Activated naive CD4-positive, alpha-beta T cell treated with anti-CD3 and anti-CD28 coated beads for 36 hours (primary cell): ENCODE measurements around the gene MPO. TPM values are rescaled to one million over a fixed set of nuclear protein-coding genes. Genes with fewer than 3 reads are reported as not detected.

ENCODE experiments used
- CTCF ChIA-PET: fragments of 350-600 bp; sonication (Branson Sonifier 250); formaldehyde crosslinking; loops from one replicate; lab custom pipeline; 2021; ENCODE audit warnings: antibody characterized with exemption; lab: Charles Lee
- DNase-seq: peaks from one replicate; pipeline ENCODE4 v3.0.0-alpha.2; 2020
- H3K27ac Mint-ChIP-seq: one replicate; pipeline ENCODE4 v1.8.0; 2021; ENCODE audit warnings: mild to moderate bottlenecking, mixed read lengths
- H3K27me3 Mint-ChIP-seq: one replicate; pipeline ENCODE4 v1.8.0; 2021; ENCODE audit warnings: low read depth, mixed read lengths
- H3K36me3 Mint-ChIP-seq: one replicate; pipeline ENCODE4 v1.8.0; 2021; ENCODE audit warnings: low read depth, mixed read lengths
- H3K4me1 Mint-ChIP-seq: one replicate; pipeline ENCODE4 v1.8.0; 2021; ENCODE audit warnings: low read depth, mixed read lengths
- H3K4me3 Mint-ChIP-seq: one replicate; pipeline ENCODE4 v1.8.0; 2021; ENCODE audit warnings: mild to moderate bottlenecking, moderate library complexity, mixed read lengths
- H3K9me3 Mint-ChIP-seq: one replicate; pipeline ENCODE4 v1.8.0; 2021; ENCODE audit warnings: mixed read lengths
- intact Hi-C: fragments of 100-400 bp; cut with micrococcal nuclease; formaldehyde crosslinking; loops from one replicate; pipeline ENCODE4 v1.15.1; 2023
- total RNA-seq, 2 experiments: library from RNA; stranded (reverse); gene quantifications; one replicate each; pipeline ENCODE4 v1.2.3, GENCODE V29; 2021

MPO gene
- total RNA-seq, 2 experiments from 2014 or later, result not detected

DNA sequence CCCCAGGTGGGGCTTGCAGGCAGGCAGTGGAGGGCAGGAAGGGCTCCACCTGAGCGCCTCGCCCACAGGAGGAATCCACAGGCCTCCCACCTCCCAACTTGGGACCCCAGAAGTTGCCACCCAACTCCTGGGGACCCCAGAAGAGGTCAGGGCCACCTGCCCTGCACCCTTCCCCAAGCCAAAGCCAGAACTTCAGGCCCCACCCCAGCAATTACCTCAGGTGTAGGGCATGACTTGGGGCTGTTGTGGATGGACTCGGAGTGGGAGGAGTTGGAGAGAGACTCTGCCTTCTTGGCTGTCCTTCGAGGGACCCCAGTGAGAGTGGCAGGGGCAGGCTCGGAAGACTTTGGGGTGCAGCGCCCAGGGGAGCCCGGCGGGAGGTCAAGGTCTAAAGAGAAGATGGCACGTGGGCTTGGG lies 37.3 kb upstream of the MPO start:
- CTCF ChIA-PET, result interaction anchor here (0.6 to 5.5 kb wide), 49 partner anchors 9 to 1188 kb away, joined by 3 to 92 read pairs (median 6); partner anchors contain the start of genes HSF5, MTMR4, RNF43 and SUPT4H1
- peak overlapping the region; percentile 79 for H3K27ac Mint-ChIP-seq
- intact Hi-C loops, result no loop called here
- H3K36me3 Mint-ChIP-seq, result peaks cover 6% of the 10 kb centered on the region
- H3K9me3 Mint-ChIP-seq, result no peaks in the 10 kb centered on the region
- peak; percentile 4 for DNase-seq
- peaks cover 11% of the 10 kb centered on the region for H3K4me1 Mint-ChIP-seq
- H3K4me3 Mint-ChIP-seq, result no peak overlapping the region
- H3K27me3 Mint-ChIP-seq, result no peaks in the 10 kb centered on the region

DNA sequence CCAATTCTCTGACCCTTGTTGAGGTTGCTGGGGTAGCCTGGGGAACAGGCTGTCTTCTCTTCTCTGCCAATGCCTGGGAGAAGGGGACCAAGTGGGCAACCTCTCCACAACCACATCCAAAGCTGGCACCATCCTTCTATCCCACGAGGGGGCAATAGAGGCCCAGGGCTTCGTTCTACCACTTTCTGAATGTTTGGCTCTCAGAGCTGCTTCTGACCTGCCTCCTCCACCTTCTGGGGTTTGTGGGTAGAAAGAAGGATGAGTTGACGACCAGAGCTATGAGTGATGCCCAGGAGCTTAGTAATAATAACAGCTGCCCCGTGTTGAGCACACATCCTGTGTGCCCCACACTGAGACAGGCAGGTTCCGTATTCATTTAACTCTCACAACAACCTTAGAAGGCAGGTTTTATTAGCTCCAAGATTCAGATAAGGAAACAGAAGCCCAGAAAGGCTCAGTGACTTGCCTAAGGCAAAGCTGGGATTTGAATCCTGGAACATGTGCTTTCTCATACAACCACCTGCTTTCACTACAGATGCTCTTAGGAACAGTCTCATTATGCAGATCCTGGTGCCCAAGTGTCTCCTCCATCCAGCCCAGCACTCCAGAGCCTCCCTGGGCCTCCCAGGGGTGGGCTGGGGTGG lies 36.8 kb upstream of the MPO start:
- peaks cover 6% of the 10 kb centered on the region for H3K36me3 Mint-ChIP-seq
- no peak overlapping the region for H3K4me3 Mint-ChIP-seq
- H3K27ac Mint-ChIP-seq, result peak overlapping the region; percentile 81
- no peaks in the 10 kb centered on the region for H3K27me3 Mint-ChIP-seq
- DNase-seq, result peak; percentile 88
- CTCF ChIA-PET, result interaction anchor here (0.6 to 5.5 kb wide), 50 partner anchors 9 to 1188 kb away, joined by 3 to 92 read pairs (median 6); partner anchors contain the start of genes HSF5, MTMR4, RNF43 and SUPT4H1
- no peaks in the 10 kb centered on the region for H3K9me3 Mint-ChIP-seq
- intact Hi-C loops, result loop anchor here (1.0 to 2.0 kb wide), 8 partner anchors 12 to 201 kb away; partner anchors contain the start of genes RNF43 and SUPT4H1
- H3K4me1 Mint-ChIP-seq, result peaks cover 11% of the 10 kb centered on the region

DNA sequence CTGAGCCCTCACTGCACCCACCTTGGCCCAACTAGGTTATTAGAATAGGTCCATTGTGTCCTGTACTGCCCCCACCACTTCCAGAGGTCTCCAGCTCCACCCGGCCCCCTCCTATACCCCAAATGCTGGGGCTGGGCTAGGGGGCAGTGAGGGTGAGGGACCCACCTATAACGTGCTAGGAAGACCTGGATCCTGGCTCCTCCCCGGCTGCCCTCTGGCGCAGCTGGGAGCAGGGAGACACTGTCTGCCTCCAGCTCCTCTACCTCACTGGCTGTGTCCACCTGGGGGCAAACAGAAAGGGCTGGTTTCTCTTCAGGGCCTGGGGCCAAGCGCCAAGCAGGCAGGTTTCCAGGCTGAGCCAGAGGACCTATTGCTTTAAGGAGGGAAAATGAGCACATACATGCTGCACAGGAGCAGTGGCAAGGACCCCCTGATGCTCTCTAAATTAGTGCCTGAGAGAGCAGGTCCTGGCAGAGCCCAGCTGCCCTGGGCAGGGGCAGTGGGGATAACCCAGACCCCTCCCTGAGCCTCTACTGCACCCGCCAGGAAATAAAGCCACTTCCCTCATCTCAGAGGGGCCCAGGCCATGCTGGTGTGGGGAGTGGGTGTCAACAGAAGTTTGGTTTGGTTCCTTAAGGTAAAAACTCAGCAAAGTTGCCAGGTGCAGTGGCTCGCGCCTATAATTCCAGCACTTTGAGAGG lies 35.7 kb upstream of the MPO start:
- peak; percentile 3 for DNase-seq

DNA sequence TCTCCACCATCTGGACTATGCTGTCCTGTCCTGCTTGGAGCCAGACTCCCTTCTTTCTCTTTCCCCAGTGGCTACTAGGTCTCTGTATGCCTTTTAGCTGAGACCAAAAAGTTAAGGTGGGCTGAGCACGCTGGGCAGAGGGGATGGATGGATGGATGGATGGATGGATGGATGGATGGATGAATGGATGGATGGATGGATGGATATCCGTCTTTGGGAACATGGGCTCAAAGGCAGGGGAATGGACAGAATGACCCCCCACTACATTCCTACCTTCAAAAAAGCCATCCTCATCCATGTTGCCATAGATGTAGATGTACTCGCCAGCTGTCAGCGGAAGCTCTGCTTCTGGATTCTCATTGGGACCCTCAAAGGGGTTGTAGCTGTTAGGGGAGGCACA lies 35.0 kb upstream of the MPO start:
- Mint-ChIP-seq H3K4me1 (peaks cover 11% of the 10 kb centered on the region), H3K36me3 (peaks cover 2% of the 10 kb centered on the region), H3K9me3 (no peaks in the 10 kb centered on the region), H3K4me3 (no peak overlapping the region), H3K27ac (no peak overlapping the region), H3K27me3 (no peaks in the 10 kb centered on the region)
- peak; percentile 1 for DNase-seq
- intact Hi-C loops, result loop anchor here (2.0 kb wide), 1 partner anchor 67 kb away; no protein-coding TSS in a partner anchor
- CTCF ChIA-PET, result interaction anchor here (0.5 to 5.5 kb wide), 8 partner anchors 12 to 172 kb away, joined by 3 to 92 read pairs (median 8); partner anchors contain the start of genes HSF5 and RNF43

More for the DNA sequence above, 35.7 kb upstream of the MPO start:
- intact Hi-C loops, result loop anchor here (2.0 kb wide), 1 partner anchor 68 kb away; no protein-coding TSS in a partner anchor
- peaks cover 11% of the 10 kb centered on the region for H3K4me1 Mint-ChIP-seq
- peaks cover 2% of the 10 kb centered on the region for H3K36me3 Mint-ChIP-seq
- peak overlapping the region; percentile 81 for H3K27ac Mint-ChIP-seq
- CTCF ChIA-PET, result interaction anchor here (0.5 to 5.5 kb wide), 31 partner anchors 8 to 175 kb away, joined by 3 to 92 read pairs (median 7); partner anchors contain the start of genes HSF5, RNF43 and SUPT4H1
- H3K27me3 Mint-ChIP-seq, result no peaks in the 10 kb centered on the region
- H3K9me3 Mint-ChIP-seq, result no peaks in the 10 kb centered on the region
- H3K4me3 Mint-ChIP-seq, result no peak overlapping the region

DNA sequence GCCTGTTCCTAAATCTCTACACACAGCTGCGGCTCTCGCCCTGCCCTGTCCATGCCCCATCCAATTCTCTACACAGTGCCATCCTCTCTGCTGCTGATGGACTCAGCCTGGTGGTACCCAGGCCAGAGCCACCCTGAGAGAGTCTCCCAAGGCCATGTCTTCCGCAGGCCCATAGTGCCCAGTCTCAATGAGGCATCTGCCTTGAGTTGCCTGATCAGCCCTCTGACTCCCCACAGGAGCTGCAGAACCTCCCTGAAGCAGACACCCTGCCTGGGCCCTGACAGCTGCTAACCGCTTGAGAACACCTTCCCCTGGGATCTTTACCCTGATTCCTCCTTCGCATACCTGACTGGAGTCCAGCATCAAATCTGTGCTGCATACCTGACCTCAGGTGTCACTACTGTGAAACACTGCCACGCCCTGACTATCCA lies 34.6 kb upstream of the MPO start:
- CTCF ChIA-PET, result interaction anchor here (1.0 to 5.5 kb wide), 8 partner anchors 8 to 173 kb away, joined by 3 to 92 read pairs (median 10); partner anchors contain the start of genes HSF5 and RNF43
- peaks cover 2% of the 10 kb centered on the region for H3K36me3 Mint-ChIP-seq
- no peak overlapping the region for H3K27ac Mint-ChIP-seq
- no peaks in the 10 kb centered on the region for H3K9me3 Mint-ChIP-seq
- DNase-seq, result peak; percentile 3
- intact Hi-C loops, result no loop called here
- peaks cover 11% of the 10 kb centered on the region for H3K4me1 Mint-ChIP-seq
- H3K27me3 Mint-ChIP-seq, result no peaks in the 10 kb centered on the region
- no peak overlapping the region for H3K4me3 Mint-ChIP-seq

DNA sequence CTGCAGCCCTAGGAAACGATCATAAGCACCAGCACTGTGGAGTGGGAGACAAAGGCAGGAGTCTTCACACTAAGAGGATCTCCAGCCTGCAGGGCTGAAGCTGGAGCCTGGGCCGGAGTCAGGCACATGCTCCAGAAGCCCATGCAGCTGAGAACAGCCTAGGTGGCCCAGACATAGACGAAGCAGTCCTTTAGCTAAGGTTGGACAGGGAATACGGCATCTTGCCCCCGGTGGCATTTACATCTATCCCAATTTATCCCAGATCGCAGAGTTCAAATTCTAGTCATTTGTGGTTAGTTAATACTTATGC lies 33.9 kb upstream of the MPO start:
- DNase-seq, result no peak
- no peaks in the 10 kb centered on the region for H3K27me3 Mint-ChIP-seq
- H3K4me3 Mint-ChIP-seq, result no peak overlapping the region
- no peak overlapping the region for H3K27ac Mint-ChIP-seq
- no peaks in the 10 kb centered on the region for H3K9me3 Mint-ChIP-seq
- H3K4me1 Mint-ChIP-seq, result peaks cover 11% of the 10 kb centered on the region
- CTCF ChIA-PET, result interaction anchor here (0.8 to 5.5 kb wide), 6 partner anchors 9 to 173 kb away, joined by 3 to 92 read pairs (median 6); partner anchors contain the start of genes HSF5 and RNF43
- intact Hi-C loops, result no loop called here
- peaks cover 2% of the 10 kb centered on the region for H3K36me3 Mint-ChIP-seq

DNA sequence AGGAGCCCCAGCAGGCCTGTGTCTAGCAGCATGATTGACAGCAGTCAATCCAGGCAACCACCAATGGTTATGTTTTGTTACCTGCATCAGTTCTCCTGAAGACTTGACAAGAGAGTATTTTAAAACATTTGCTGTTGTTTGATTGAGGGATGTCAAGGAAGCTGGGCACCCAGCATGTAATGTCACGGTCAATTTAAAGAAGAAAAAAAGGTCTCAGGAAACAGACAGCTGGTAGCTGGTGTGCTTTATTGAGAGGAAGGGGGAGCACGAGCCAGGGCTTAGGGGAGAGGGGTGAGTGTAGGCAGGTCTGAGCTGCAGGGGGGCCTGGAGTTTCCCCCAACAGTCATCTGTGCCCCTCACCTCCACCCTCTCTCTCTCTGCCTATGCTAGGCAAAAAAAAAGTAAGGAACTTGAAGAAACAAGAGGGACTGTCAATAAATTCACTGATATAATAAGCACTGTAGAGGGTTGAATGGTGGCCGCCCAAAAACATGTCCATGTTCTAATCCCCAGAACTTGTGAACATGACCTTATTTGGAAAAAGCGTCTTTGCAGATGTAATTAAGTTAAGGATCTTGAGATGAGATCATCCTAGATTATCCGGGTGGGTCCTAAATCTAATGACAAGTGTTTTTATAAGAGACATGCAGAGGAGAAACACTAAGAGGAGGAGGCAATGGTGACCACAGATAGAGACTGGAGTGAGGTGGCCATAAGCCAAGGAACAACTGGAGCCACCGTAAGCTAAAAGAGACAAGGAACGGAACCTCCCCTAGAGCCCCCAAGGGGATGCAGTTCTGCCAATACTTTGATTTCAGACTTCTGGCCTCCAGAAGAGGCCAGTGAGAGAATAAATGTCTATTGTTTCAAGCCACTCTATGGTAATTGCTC lies 33.3 kb upstream of the MPO start:
- CTCF ChIA-PET, result interaction anchor here (0.5 to 5.5 kb wide), 8 partner anchors 9 to 174 kb away, joined by 3 to 92 read pairs (median 3); partner anchors contain the start of gene HSF5
- no peaks in the 10 kb centered on the region for H3K9me3 Mint-ChIP-seq
- H3K4me3 Mint-ChIP-seq, result no peak overlapping the region
- no peaks in the 10 kb centered on the region for H3K27me3 Mint-ChIP-seq
- no peak for DNase-seq
- no peak overlapping the region for H3K27ac Mint-ChIP-seq
- intact Hi-C loops, result no loop called here
- peaks cover 4% of the 10 kb centered on the region for H3K36me3 Mint-ChIP-seq
- H3K4me1 Mint-ChIP-seq, result peaks cover 11% of the 10 kb centered on the region

DNA sequence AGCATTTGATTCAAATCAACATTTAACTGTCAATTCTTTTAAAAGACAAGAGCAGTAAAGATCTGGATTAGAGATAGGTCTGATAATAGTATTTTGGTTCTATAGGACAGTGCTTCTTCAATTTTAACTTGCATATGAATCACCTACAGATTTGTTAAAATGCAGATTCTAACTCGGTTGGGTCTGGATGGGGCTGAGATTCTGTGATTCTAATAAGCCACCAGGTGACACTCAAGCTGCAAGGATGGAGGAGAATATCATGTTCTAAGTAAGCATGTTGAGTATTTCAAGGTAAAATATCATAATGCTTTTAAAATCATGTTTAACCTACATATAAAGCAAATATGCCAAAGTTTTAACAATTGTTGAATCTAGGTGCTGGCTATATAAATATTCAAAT lies 32.1 kb upstream of the MPO start:
- Mint-ChIP-seq H3K4me1 (peaks cover 7% of the 10 kb centered on the region), H3K36me3 (peaks cover 5% of the 10 kb centered on the region), H3K27ac (no peak overlapping the region), H3K9me3 (no peaks in the 10 kb centered on the region), H3K4me3 (no peak overlapping the region), H3K27me3 (no peaks in the 10 kb centered on the region)
- intact Hi-C loops, result no loop called here
- peak; percentile 3 for DNase-seq
- CTCF ChIA-PET, result interaction anchor here (0.7 to 2.9 kb wide), 4 partner anchors 9 to 135 kb away, joined by 3 to 10 read pairs (median 4); no protein-coding TSS in a partner anchor

DNA sequence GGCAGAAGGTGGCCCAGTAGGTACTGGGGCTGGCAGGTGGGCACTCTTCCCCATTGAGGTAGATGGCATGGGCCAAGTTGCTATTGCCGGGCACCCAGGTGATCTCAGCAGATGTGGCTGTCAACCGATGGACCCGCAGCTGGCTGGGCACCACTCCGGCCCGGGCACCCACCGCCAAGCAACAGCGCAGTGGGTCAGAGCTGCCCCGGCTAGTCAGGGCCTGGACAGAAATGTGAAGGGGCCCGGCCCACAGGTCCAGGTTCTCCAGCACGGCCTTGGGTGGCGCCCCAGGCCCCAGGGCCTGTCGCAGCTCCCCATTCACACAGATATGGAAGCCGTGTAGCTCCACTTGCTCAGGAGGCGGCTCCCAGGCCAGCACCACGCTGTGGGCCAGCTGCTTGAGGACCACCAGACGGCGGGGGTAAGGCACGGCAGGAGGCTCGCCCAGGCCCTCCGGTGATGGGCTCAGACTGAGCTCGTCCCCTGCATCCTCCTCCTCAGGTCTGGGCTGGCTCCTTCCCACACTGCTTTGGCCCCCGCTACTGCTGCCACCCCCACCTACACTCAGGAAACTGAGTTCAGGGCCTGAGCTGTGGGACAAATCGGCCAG lies 31.4 kb upstream of the MPO start:
- Mint-ChIP-seq H3K27me3 (no peaks in the 10 kb centered on the region), H3K9me3 (no peaks in the 10 kb centered on the region), H3K4me3 (no peak overlapping the region), H3K4me1 (no peaks in the 10 kb centered on the region), H3K36me3 (peaks cover 3% of the 10 kb centered on the region), H3K27ac (no peak overlapping the region)
- CTCF ChIA-PET, result interaction anchor here (0.8 to 2.9 kb wide), 3 partner anchors 8 to 136 kb away, joined by 3 to 10 read pairs (median 5); no protein-coding TSS in a partner anchor
- intact Hi-C loops, result no loop called here
- DNase-seq, result no peak

DNA sequence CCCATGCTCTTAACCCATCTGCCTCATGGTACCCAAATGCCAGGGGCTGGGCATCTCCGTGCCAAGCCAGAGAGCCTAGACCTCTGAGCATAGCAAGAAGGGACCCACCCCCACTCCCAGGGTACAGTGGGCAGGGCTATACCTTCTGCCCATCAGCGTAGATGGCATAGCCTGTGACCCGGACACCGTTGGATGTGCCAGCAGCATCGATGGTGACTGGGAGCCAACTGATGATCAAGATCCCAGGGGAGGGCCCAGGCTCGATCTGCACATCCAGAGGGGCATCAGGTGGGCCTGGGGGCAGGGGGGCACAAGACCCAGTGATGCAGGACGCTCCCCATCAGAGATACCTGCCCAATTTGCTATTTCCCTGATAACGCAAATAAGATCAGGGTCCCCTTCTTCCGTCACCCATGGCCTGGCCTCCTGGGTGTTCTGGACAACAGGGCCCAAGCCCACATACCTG lies 30.7 kb upstream of the MPO start:
- CTCF ChIA-PET, result interaction anchor here (0.6 to 1.7 kb wide), 2 partner anchors 106 to 191 kb away, joined by 3 to 4 read pairs; partner anchors contain the start of gene RNF43
- peak; percentile 2 for DNase-seq

More for the DNA sequence above, 30.7 kb upstream of the MPO start:
- Mint-ChIP-seq H3K4me3 (no peak overlapping the region), H3K36me3 (peaks cover 3% of the 10 kb centered on the region), H3K27me3 (no peaks in the 10 kb centered on the region), H3K27ac (no peak overlapping the region), H3K9me3 (no peaks in the 10 kb centered on the region), H3K4me1 (no peaks in the 10 kb centered on the region)
- intact Hi-C loops, result no loop called here
